Renal cortical epithelial cell (primary cell): ENCODE results near the gene NTMT2. TPM values are rescaled to one million over a fixed set of nuclear protein-coding genes. Genes with fewer than 3 reads are reported as not detected.

Source experiments
- DNase-seq: peaks from one replicate; pipeline ENCODE4 v3.0.0-alpha.2; 2011; ENCODE audit warnings: low read depth
- total RNA-seq: library from RNA; depleted of rRNA; stranded (reverse); fragments of >200 nt; gene quantifications from 2 replicates; pipeline ENCODE4 v1.2.3, GENCODE V29; 2014

The NTMT2 gene
- total RNA-seq, 1 donor from 2014 or later = not detected

- no peak for DNase-seq
Measured at GRCh38 chr1:170209125-170209524, 63.4 kb downstream of the NTMT2 start.

- DNase-seq = no peak
Measured at GRCh38 chr1:170210142-170210541, 64.4 kb downstream of the NTMT2 start.

GRCh38 chr1:170213596-170213995 lies 67.8 kb downstream of the NTMT2 start:
- no peak for DNase-seq

GRCh38 chr1:170214117-170215032 lies 68.6 kb downstream of the NTMT2 start:
- DNase-seq = no peak

- DNase-seq = no peak
Measured at GRCh38 chr1:170215072-170215885, 69.5 kb downstream of the NTMT2 start.

GRCh38 chr1:170217517-170218256 lies 71.9 kb downstream of the NTMT2 start:
- DNase-seq = no peak

- DNase-seq = peak; percentile 3
Measured at GRCh38 chr1:170218257-170218650, 72.5 kb downstream of the NTMT2 start.

Other genes starting within 250 kb of the NTMT2 start
- gene KIFAP3, start 71.3 kb upstream of the NTMT2 start, total RNA-seq = 29.2 and 55.7 TPM in 2 replicates